GM08714 (cell line): Measurements from ENCODE around the gene OASL.
A peak's percentile ranks its signal among the peaks of the same experiment; 100 is the strongest.

Experiments
- H3K4me3 ChIP-seq: fragments of 200-500 bp; sonication (Bioruptor generic); 2 replicates; pipeline ENCODE4 v1.5.1; 2014; ENCODE audit warnings: mild to moderate bottlenecking, low read length, inconsistent platforms
- ZNF274 ChIP-seq: IDR thresholded peaks from 2 replicates; pipeline ENCODE4 v1.6.1; 2012; ENCODE audit warnings: mild to moderate bottlenecking, low read depth, low read length

The OASL gene

DNA sequence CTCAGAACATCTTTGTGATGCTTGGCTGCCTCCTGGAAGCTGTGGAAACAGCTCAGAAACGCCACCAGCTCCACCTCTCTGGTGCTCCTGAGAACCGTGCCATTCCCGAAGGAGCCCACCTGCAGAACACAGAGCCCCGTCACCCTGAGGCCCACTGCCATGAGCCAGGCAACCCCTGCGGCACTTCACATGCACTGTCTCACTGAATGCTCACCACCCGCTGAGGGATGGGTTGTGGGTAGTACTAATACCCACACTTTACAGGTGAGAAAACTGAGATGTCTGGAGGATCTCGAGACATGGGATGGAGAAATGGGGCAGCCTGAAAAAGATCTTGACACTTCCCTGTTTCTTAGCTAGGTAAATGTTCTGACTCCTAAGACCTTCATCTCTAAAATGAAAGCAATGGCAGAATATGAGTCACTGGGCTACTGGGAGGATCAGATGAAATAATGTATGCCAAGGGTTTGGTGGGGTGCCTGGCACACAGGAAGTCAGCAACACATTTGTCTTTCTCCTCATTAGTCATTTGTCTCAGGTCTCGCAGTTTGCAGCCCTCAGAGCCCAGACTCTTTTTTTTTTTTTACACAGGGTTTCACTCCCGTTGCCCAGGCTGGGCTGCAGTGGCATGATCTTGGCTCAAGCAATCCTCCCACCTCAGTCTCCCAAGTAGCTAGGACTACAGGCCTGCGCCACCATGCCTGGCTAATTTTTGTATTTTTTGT lies 5.3 kb downstream of the OASL start:
- H3K4me3 ChIP-seq, result no peak overlapping the region
- no peak for TF ChIP-seq ZNF274

DNA sequence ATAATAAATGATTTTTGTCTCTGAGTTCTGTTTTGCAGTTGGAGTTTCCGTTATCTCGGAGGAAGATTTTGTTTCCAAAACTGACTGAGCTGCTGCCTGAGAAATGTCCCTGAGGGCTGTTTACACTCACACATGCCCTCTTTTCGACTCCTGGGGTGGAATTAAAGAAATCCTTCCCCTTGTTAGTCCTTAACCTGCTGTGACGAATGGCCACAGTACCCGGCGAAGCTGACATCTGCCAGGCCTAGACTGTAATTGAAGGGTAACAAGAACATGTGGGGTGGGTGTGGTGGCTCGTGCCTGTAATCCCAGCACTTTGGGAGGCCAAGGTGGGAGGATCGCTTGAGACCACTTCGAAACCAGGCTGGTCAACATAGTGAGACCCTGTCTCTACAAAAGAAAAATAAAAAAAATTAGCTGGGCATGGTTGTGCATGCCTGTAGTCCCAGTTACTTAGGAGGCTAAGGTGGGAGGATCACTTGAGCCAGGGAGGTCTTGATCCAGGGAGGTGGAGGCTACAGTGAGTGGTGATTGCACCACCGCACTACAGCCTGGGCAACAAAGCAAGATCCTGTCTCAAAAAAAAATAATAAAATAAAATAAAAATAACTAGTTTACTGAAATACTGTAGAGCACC lies 8.4 kb downstream of the OASL start:
- H3K4me3 ChIP-seq, result no peak overlapping the region
- no peak for TF ChIP-seq ZNF274

DNA sequence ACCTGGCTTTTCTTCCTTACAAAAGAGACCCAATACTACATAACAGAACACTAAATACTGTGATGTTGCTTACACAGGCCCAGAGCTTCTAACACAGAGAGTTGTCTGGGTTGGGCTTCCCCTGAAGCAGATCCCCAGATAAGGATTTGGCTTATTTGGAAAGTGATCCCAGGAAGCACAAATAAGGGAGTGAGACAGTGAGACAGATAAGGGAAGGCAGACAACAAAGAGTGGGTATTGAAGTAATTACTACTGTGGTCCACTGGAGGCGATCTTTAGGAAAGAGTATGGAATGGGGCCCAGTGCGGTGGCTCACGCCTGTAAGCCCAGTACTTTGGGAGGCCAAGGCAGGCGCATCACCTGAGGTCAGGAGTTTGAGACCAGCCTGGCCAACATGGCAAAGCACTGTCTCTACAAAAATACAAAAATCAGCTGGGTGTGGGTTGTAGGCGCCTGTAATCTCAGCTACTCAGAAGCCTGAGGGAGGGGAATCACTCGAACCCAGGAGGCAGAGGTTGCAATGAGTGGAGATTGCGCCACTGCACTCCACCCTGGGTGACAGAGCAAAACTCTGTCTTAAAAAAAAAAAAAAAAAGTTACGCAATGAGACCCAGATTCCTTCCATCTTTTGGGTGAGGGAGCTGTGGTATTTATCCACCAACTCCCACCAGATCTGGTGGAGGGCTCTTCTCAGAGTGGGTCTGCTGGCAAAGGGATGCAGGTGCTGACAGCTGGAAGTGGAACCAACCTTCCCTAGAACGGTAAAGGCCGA lies 12.6 kb downstream of the OASL start:
- no peak overlapping the region for H3K4me3 ChIP-seq

DNA sequence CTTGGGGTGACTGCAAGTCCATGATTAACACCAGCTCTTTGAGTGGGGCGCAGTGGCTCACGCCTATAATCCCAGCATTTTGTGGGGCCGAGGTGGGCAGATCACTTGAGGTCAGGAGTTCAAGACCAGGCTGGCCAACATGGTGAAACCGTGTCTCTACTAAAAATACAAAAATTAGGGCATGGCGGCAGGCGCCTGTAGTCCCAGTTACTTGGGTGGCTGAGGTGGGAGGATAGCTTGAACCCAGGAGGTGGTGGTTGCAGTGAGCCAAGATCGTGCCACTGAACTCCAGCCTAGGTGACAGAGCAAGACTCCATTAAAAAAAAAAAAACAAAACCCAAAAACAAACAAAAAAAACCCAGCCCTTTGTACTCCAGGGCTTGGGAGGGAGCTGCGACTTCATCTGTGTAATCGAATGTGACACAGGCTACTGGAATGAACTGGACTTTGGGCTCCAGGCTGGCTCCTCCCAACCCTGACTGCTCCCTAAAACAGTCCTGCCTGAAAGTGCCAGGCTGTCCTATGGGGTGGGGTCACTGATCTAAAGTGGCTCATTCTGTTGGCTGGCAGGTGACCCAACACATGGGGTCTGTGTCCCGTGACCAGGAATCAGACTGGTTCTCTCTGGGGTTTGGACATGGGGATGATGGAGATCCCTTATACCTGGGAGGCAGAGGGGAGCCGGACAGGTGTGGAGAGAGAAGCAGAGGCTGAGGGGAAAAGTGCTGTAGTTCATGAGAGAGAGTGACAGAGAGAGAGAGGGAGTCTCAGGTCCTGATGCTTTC lies 13.4 kb downstream of the OASL start:
- no peak for TF ChIP-seq ZNF274

More for the DNA sequence above, 12.6 kb downstream of the OASL start:
- no peak for TF ChIP-seq ZNF274

DNA sequence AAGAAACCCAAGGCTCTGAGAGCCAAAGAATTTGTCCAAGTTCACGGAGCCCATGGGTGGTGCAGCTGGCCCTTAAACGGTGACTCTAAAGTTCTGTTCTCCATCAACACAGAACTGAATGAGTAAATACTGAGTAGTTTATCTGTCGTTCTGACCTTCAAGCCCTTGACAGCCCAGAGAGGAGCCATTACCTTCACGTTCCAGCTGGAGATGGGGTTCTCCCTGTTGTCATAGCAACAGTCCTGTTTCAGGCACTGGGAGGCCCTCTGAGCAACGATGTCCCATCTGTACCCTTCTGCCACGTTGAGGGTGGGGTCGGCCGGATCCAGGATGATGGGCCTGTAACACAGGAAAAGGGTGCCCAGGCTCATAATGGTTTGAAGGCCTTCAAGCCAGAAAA lies 15.2 kb downstream of the OASL start:
- no peak for TF ChIP-seq ZNF274
- H3K4me3 ChIP-seq, result no peak overlapping the region

More for the DNA sequence above, 13.4 kb downstream of the OASL start:
- no peak overlapping the region for H3K4me3 ChIP-seq

DNA sequence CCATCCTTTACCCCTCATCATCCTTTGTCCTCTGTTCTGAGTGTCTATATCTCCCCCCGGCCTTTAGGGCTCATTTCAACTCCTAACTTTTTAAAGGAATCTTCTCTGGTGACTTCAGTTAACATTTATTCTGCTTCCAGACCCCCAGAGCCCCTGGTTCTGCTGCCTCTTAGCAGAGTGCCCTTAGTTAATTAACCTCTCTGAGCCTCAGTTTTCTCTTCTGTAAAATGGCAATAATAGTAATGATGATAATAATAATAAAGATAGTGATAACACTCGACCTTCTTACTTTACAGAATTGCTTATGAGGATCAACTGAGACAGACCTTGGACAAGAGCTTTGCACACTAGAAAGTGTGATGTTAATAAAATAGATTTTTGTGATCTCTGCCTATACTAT lies 16.3 kb downstream of the OASL start:
- no peak for TF ChIP-seq ZNF274
- no peak overlapping the region for H3K4me3 ChIP-seq

DNA sequence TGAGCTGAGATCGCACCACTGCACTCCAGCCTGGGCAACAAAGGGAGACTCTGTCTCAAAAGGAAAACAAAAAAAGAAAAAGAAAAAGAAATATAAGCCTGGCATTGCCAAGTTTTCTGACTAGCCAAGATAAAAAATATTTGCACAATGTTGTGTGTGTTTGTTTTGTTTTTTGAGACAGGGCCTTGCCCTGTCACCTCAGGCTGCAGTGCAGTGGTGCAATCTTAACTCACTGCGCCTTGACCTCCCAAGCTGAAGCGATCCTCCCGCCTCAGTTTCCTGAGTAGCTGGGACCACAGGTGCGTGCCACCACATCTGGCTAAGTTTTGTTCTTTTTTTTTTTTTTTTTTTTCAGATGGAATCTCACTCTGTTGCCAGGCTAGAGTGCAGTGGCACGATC lies 17.3 kb downstream of the OASL start:
- H3K4me3 ChIP-seq, result no peak overlapping the region
- no peak for TF ChIP-seq ZNF274

DNA sequence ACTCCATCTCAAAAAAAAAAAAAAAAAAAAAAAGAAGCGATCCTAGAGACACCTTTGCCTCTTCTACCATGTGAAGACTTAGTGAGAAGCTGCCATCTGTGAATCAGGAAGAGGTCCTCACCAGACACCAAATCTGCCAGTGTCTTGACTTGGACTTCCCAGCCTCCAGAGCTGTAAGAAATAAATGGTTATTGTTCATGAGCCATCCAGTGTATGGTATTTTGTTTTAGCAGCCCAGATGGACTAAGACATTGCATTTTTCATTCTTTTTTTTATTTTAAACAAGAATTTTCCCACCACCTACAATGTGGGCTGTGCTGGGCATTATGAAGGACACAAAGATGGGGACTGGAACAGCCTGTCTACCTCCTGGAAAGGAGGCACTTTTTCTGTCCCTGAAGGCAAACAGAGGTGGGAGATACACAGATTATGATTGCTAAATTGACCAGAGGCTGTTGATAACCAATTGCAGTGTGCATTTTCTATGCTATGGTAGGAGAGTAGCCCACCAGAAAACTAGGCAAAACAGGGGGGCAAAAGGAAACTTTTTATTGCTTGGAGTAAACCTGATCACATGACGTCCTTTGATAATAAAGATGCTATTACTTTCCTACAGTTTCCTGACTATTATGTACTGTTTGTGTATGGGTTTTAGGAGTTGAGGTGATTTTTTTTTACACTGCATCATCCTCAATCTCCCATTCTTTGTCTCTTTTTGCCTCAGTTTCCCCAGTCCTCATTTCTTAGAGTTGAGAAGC lies 20.0 kb downstream of the OASL start:
- H3K4me3 ChIP-seq, result no peak overlapping the region
- no peak for TF ChIP-seq ZNF274

DNA sequence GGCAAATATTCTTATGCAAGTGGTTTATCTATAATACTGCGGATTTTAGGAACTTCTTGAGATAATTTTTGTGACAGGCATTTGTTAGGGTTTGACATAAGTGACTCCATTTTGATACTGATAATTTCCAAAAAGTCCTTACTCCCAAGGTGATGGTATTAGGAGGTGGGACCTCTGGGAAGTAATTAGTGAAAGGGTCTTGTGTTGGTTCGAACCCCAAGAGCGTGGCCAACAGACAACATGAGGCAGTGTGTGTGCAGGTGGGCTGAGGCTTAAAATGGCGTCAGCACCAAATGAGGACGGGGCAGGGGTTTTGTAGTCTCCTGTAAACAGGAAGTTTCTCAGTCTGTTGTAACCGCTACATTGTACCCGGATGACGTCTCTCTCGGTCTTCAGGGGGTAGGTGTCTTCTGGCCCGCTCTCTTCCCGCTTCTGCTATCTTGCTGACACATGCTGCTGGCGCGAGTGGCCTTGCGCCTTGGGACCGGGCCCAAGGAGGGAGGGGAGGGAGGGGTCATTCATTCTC lies 21.0 kb downstream of the OASL start:
- no peak overlapping the region for H3K4me3 ChIP-seq
- no peak for TF ChIP-seq ZNF274

DNA sequence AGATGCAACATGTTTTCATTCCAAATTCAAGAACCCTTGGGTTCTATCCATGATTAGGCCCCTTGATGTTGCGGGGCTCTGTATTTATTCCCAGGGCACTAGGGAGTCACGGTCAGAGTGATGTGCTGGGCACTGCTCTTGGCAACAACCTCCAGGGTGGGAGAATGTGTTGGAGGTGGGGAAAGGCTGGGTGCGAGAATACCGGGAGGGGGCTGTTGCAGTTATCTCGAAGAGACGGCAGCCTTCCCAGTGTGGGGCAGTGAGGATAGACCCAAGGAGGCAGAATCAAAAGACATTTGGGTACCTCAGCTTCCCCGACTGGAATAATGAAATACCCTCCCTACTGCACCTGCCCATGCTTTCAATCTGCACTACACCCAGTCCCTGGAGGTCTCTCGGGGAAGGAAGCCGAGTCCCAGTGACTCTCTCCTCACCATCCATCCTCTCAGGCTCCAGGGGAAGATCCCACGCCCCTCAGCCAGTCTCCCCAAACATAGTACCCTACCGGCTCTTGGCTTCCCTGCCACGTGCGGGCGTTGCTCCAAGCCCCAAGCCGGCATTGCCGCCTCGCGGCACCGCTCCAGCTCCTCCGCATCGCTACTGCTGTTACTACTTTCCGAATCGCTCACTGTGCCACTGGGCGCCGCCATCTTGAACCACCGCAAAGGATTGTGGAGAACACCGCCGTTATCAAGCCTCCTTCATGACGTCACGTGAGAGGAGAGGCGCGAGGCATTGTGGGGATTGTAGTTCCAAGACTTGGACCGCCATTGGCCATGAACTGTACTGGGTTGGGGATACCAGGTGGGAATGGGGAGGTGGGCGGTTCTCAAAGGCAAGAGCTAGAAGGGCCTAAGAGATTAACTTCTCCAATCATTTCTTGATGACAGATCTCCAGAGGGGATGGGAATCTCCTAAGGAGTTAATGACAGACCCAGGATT lies 22.9 kb downstream of the OASL start, which contains the start of gene C12orf43:
C12orf43 (minus strand) TSS at position 663 of the 942 bp plus-strand sequence; CDS start at position 650, 13 bp downstream.
- TF ChIP-seq ZNF274, result no peak
- H3K4me3 ChIP-seq, result peak within 1 kb of the TSS; percentile 79

DNA sequence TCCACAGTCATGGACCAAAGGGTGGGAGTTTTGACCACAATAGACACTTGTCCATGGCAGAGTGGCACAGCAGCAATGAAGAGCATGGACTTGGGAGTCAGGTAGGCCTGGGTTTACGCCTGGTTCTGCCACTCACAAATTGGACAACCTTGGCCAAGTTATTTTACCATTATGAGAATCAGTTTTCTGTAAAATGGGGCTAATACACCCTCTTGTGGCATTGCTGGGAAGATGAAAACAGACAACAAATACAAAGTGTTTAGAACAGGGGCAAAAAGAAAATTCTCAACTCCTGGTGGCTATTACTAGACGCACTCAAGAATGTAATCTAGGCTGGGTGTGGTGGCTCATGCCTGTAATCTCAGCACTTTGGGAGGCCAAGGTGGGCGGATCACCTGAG lies 25.3 kb downstream of the OASL start:
- TF ChIP-seq ZNF274, result no peak

DNA sequence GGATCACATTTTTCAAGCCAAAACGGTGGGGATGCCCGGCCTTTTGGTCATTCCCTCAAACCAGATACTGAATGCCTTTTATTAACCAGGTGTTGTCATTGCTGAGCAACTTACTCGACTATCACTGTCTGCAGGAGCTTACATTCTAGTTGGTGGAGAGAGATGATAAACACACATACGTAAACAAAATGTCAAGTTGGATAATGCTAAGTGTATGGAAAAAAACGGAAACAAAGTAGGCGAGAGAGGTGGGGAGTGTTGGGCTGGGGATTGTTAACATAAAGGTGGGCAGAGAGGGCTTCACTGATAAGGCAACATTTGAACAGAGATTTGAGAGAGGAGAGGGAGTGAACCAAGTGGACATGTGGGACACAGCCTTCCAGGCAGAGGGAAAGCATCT lies 27.2 kb downstream of the OASL start:
- H3K4me3 ChIP-seq, result no peak overlapping the region
- no peak for TF ChIP-seq ZNF274

More for the DNA sequence above, 25.3 kb downstream of the OASL start:
- no peak overlapping the region for H3K4me3 ChIP-seq
